Liver (tissue), 9 donors: Measurements from ENCODE around the gene ZNF837. TPM values are rescaled to one million over a fixed set of nuclear protein-coding genes. Genes with fewer than 3 reads are reported as not detected.
A peak's percentile ranks its signal among the peaks of the same experiment; 100 is the strongest.

Experiments
- DNase-seq: peaks from one replicate; pipeline ENCODE4 v3.0.0-alpha.2; 2017; ENCODE audit warnings: low spot score
- H3K27ac ChIP-seq, 2 donors: one replicate each; pipeline ENCODE4 v1.7.0; 2013; ENCODE audit warnings: inconsistent platforms in 2 of 2, low read length in 2 of 2, control low read depth in 1 of 2, low read depth in 1 of 2, mild to moderate bottlenecking in 1 of 2
- H3K27me3 ChIP-seq, 4 donors: one replicate each; pipeline versions ENCODE4 v1.6.1 to v1.7.0; 2013; ENCODE audit warnings: low read length in 3 of 4, inconsistent platforms in 1 of 4, mild to moderate bottlenecking in 1 of 4, moderate library complexity in 1 of 4; ENCODE audit not compliant: control insufficient read depth in 4 of 4, insufficient read depth in 4 of 4
- H3K36me3 ChIP-seq, 4 donors: one replicate each; pipeline versions ENCODE4 v1.6.1 to v1.7.0; 2013; ENCODE audit warnings: low read length in 3 of 4, mild to moderate bottlenecking in 3 of 4, low read depth in 1 of 4, moderate library complexity in 1 of 4; ENCODE audit not compliant: control insufficient read depth in 4 of 4, insufficient read depth in 3 of 4
- H3K4me1 ChIP-seq, 4 donors: one replicate each; pipeline versions ENCODE4 v1.6.1 to v1.7.0; 2013; ENCODE audit warnings: low read length in 3 of 4, mild to moderate bottlenecking in 3 of 4, moderate library complexity in 1 of 4; ENCODE audit not compliant: control insufficient read depth in 4 of 4, insufficient read depth in 4 of 4
- H3K4me3 ChIP-seq, 3 donors: one replicate each; pipeline versions ENCODE4 v1.6.1 to v1.7.0; 2013; ENCODE audit warnings: low read length in 3 of 3, control low read depth in 1 of 3, low read depth in 1 of 3, mild to moderate bottlenecking in 1 of 3
- H3K9ac ChIP-seq, 2 donors: one replicate each; pipeline ENCODE4 v1.7.0; 2013; ENCODE audit warnings: low read length in 2 of 2, mild to moderate bottlenecking in 2 of 2, moderate library complexity in 2 of 2, control low read depth in 1 of 2, low read depth in 1 of 2
- H3K9me3 ChIP-seq, 4 donors: one replicate each; pipeline versions ENCODE4 v1.6.1 to v1.7.0; 2013; ENCODE audit warnings: low read length in 3 of 4; ENCODE audit not compliant: control insufficient read depth in 4 of 4
- FOXA1 ChIP-seq: IDR thresholded peaks from 2 replicates; pipeline ENCODE4 v1.6.1; 2016; ENCODE audit warnings: antibody characterized with exemption
- FOXA2 ChIP-seq: IDR thresholded peaks from 2 replicates; pipeline ENCODE4 v1.6.1; 2016; ENCODE audit warnings: antibody characterized with exemption
- GABPA ChIP-seq, 2 donors: IDR thresholded peaks in 1 of 2; conservative IDR thresholded peaks in 1 of 2; 2 replicates each; pipeline ENCODE4 v1.6.1; 2016; ENCODE audit warnings: antibody characterized with exemption in 2 of 2, mild to moderate bottlenecking in 1 of 2, moderate library complexity in 1 of 2
- HNF4A ChIP-seq, 2 donors: conservative IDR thresholded peaks; 2 replicates each; pipeline ENCODE4 v1.6.1; 2016; ENCODE audit warnings: antibody characterized with exemption in 2 of 2, mild to moderate bottlenecking in 2 of 2
- HNF4G ChIP-seq: IDR thresholded peaks from 2 replicates; pipeline ENCODE4 v1.6.1; 2016; ENCODE audit warnings: antibody characterized with exemption
- JUND ChIP-seq, 2 donors: IDR thresholded peaks; 2 replicates each; pipeline ENCODE4 v1.6.1; 2016; ENCODE audit warnings: antibody characterized with exemption in 2 of 2
- MAX ChIP-seq: IDR thresholded peaks from 2 replicates; pipeline ENCODE4 v1.6.1; 2016; ENCODE audit warnings: antibody characterized with exemption
- NR2F2 ChIP-seq: IDR thresholded peaks from 2 replicates; pipeline ENCODE4 v1.6.1; 2016; ENCODE audit warnings: antibody characterized with exemption
- RAD21 ChIP-seq, 2 donors: IDR thresholded peaks; 2 replicates each; pipeline ENCODE4 v1.6.1; 2016; ENCODE audit warnings: antibody characterized with exemption in 2 of 2, mild to moderate bottlenecking in 2 of 2
- RXRA ChIP-seq, 2 donors: IDR thresholded peaks; 2 replicates each; pipeline ENCODE4 v1.6.1; 2017 to 2018; ENCODE audit warnings: antibody characterized with exemption in 2 of 2, mild to moderate bottlenecking in 1 of 2
- SP1 ChIP-seq: IDR thresholded peaks from 2 replicates; pipeline ENCODE4 v1.6.1; 2018; ENCODE audit warnings: antibody characterized with exemption, mild to moderate bottlenecking
- TAF1 ChIP-seq: conservative IDR thresholded peaks from 2 replicates; pipeline ENCODE4 v1.6.1; 2016; ENCODE audit warnings: antibody characterized with exemption, mild to moderate bottlenecking
- WGBS: extraction: QIAGEN DNeasy Blood & Tissue Kit; methylation state at CpG from one replicate; pipeline ENCODE4 v1.1.7; 2013; 5-methylcytosine and 5-hydroxymethylcytosine counted together
- polyA plus RNA-seq, 2 donors: library from polyadenylated mRNA; stranded (reverse) in 1 of 2; unstranded in 1 of 2; fragments of 200-250 nt in 1 of 2; fragments of >200 nt in 1 of 2; fragmentation: Nextera tagmentation in 1 of 2; extraction: Ambion mirVana in 1 of 2; gene quantifications; one replicate each; pipeline versions ENCODE4 v1.2.1 to v1.2.3, GENCODE V29; 2013 to 2015
- total RNA-seq, 2 donors: library from RNA; depleted of rRNA; stranded (reverse); fragments of >200 nt; gene quantifications; one replicate each; pipeline ENCODE4 v1.2.3, GENCODE V29; 2014
- TF ChIP-seq, protein P1 (sequence below): IDR thresholded peaks from 2 replicates; pipeline ENCODE4 v1.6.1; 2016; ENCODE audit warnings: antibody characterized with exemption
- TF ChIP-seq, protein P2 (sequence below): IDR thresholded peaks from 2 replicates; pipeline ENCODE4 v1.6.1; 2016; ENCODE audit warnings: antibody characterized with exemption, mild to moderate bottlenecking
- donor health status: healthy.
- donor health status: healthy.
- donor health status: healthy.
- donor health status: healthy.
- donor health status: healthy.

Gene ZNF837
- total and polyA plus RNA-seq, 4 donors = 0.54 to 3.6 (median 2.3) TPM

GRCh38 chr19:58395220-58395978, 14.6 kb upstream of the ZNF837 start, which contains the start of gene RNF225:
Gene RNF225, plus strand, starts transcription at chr19:58395656. Its CDS starts 434 bp downstream, at chr19:58396090.
- Histone ChIP-seq H3K27me3 (peaks cover 0 to 5% (median 0%) of the 10 kb centered on the region in 4 donors), H3K9me3 (no peaks in the 10 kb centered on the region), H3K9ac (no peak within 1 kb of the TSS), H3K4me3 (peak within 1 kb of the TSS in 1 of 3 donors; percentile 6), H3K4me1 (peaks cover under 1 to 6% (median 3%) of the 10 kb centered on the region in 4 donors), H3K27ac (no peak within 1 kb of the TSS), H3K36me3 (peaks cover 23 to 41% (median 26%) of the 10 kb centered on the region in 4 donors)
- 44% methylated on average over 21 of the region's 21 CpGs for WGBS
- TF ChIP-seq RXRA (IDR thresholded peaks at IDR 0.05) (no peak), TAF1 (no peak), NR2F2 (no peak), JUND (IDR thresholded peaks at IDR 0.05) (no peak), HNF4A (conservative IDR thresholded peaks at IDR 0.05) (no peak), SP1 (no peak), HNF4G (no peak), RAD21 (IDR thresholded peaks at IDR 0.05) (no peak)
- TF ChIP-seq, protein P1, sequence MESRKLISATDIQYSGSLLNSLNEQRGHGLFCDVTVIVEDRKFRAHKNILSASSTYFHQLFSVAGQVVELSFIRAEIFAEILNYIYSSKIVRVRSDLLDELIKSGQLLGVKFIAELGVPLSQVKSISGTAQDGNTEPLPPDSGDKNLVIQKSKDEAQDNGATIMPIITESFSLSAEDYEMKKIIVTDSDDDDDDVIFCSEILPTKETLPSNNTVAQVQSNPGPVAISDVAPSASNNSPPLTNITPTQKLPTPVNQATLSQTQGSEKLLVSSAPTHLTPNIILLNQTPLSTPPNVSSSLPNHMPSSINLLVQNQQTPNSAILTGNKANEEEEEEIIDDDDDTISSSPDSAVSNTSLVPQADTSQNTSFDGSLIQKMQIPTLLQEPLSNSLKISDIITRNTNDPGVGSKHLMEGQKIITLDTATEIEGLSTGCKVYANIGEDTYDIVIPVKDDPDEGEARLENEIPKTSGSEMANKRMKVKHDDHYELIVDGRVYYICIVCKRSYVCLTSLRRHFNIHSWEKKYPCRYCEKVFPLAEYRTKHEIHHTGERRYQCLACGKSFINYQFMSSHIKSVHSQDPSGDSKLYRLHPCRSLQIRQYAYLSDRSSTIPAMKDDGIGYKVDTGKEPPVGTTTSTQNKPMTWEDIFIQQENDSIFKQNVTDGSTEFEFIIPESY = no peak
- DNase-seq = no peak

GRCh38 chr19:58394821-58395219, 14.0 kb upstream of the ZNF837 start:
- H3K27me3 ChIP-seq = peaks cover 0 to 5% (median 0%) of the 10 kb centered on the region in 4 donors
- H3K36me3 ChIP-seq = peaks cover 23 to 42% (median 26%) of the 10 kb centered on the region in 4 donors
- H3K9me3 ChIP-seq = no peaks in the 10 kb centered on the region
- H3K4me3 ChIP-seq = no peak overlapping the region
- TF ChIP-seq SP1 (no peak), TAF1 (no peak), GABPA (IDR thresholded peaks at IDR 0.05 in 1 of 2, conservative IDR thresholded peaks at IDR 0.05 in 1 of 2) (no peak), FOXA1 (no peak), HNF4G (no peak), RAD21 (IDR thresholded peaks at IDR 0.05) (no peak), FOXA2 (no peak), HNF4A (conservative IDR thresholded peaks at IDR 0.05) (no peak), MAX (no peak), NR2F2 (no peak)
- TF ChIP-seq, protein P2, sequence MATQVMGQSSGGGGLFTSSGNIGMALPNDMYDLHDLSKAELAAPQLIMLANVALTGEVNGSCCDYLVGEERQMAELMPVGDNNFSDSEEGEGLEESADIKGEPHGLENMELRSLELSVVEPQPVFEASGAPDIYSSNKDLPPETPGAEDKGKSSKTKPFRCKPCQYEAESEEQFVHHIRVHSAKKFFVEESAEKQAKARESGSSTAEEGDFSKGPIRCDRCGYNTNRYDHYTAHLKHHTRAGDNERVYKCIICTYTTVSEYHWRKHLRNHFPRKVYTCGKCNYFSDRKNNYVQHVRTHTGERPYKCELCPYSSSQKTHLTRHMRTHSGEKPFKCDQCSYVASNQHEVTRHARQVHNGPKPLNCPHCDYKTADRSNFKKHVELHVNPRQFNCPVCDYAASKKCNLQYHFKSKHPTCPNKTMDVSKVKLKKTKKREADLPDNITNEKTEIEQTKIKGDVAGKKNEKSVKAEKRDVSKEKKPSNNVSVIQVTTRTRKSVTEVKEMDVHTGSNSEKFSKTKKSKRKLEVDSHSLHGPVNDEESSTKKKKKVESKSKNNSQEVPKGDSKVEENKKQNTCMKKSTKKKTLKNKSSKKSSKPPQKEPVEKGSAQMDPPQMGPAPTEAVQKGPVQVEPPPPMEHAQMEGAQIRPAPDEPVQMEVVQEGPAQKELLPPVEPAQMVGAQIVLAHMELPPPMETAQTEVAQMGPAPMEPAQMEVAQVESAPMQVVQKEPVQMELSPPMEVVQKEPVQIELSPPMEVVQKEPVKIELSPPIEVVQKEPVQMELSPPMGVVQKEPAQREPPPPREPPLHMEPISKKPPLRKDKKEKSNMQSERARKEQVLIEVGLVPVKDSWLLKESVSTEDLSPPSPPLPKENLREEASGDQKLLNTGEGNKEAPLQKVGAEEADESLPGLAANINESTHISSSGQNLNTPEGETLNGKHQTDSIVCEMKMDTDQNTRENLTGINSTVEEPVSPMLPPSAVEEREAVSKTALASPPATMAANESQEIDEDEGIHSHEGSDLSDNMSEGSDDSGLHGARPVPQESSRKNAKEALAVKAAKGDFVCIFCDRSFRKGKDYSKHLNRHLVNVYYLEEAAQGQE = no peak
- peaks cover 0 to 6% (median 3%) of the 10 kb centered on the region in 4 donors for H3K4me1 ChIP-seq
- DNase-seq = no peak
- H3K27ac ChIP-seq = no peak overlapping the region
- H3K9ac ChIP-seq = no peak overlapping the region
- WGBS = 77% methylated on average over 3 of the region's 3 CpGs
